Dermis microvascular lymphatic vessel endothelial cell (primary cell): ENCODE measurements around the gene PCP2. TPM values are rescaled to one million over a fixed set of nuclear protein-coding genes. Genes with fewer than 3 reads are reported as not detected.

Experiments
- DNase-seq, 2 donors: peaks; one replicate each; pipeline versions ENCODE4 v3.0.0 to v3.0.0-alpha.2; 2010; ENCODE audit warnings: low read depth in 2 of 2
- total RNA-seq: library from RNA; depleted of rRNA; stranded (reverse); fragments of >200 nt; gene quantifications from 2 replicates; pipeline ENCODE4 v1.2.1, GENCODE V29; 2014

Gene PCP2
- total RNA-seq, result not detected in 2 replicates

DNA sequence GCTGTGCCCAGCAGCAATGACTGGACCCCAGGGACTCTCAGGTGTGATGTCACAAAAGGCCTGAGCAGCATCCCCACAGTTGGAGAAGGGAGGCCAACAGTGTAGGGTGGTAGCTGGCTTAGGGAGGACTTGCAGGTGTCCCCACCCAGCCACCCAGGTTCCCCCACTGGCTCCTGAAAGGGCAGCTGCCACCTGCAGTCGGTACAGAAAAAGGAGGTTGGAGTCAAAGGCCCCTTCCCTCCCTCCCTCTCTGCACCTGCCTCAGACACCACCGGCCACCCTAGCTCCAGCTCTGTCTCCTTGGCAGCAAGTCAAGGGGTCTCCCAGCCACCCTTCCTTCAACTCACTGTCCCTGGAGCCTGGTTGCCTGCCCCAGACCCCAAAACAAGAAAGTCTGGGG is at the start of gene PCP2:
PCP2 (minus strand) TSS at position 22 of the 400 bp plus-strand sequence. CDS start 262 bp downstream, outside the sequence.
- no peak for DNase-seq

DNA sequence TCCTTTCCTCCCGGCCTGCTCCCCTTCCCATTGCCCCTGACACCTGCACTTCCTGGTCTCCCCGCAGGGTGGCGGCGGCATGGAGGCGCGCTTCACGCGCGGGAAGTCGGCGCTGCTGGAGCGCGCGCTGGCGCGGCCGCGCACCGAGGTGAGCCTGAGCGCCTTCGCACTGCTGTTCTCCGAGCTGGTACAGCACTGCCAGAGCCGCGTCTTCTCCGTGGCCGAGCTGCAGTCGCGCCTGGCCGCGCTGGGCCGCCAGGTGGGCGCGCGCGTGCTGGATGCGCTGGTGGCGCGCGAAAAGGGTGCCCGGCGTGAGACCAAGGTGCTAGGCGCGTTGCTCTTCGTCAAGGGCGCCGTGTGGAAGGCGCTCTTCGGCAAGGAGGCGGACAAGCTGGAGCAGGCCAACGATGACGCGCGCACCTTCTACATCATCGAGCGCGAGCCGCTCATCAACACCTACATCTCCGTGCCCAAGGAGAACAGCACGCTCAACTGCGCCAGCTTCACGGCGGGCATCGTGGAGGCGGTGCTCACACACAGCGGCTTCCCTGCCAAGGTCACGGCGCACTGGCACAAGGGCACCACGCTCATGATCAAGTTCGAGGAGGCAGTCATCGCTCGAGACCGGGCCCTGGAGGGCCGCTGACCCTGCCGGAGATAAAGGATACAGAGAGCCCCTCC is 48.8 kb upstream of the PCP2 start:
- no peak for DNase-seq

DNA sequence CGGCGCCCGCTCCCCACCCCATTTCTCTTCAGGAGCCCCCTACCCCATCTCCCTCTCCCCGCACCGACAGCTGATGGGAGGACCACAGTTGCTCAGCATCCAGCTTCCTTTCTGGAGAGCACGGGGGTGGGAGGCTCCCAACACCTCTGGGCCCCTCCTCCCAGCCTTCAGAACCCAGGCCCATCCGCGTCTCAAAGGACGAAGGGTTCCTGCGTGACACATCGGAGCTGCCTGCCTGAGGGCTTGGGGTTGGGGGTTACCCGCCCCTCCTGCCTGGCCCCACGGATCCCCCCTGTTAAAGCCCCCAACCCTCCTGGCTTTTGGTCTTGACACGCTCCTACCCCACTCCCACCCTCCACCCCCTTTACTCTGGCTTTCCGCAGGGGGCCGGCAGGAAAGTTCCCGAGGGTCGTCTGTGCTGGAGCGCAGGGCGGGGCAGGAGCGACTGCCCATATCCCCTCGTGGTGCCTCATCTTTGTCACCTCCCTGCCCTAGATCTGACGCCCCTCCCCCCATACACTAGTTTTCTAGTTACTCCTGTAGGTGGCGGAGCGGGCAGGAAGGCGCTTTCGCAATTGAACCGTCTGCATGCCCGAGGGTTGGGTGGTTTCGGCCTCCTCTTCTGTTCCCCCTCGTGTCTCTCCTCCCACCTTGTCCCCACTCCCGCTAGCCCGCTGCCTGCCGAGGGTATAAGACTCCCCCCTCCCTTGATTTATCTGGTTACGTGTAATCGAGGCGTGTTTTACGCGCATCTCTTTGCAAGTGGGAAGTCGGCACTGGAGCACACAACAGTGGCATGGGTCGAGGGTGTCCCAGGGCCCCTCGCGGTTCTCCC is 48.0 kb upstream of the PCP2 start:
- peak; percentile 45 to 75 for DNase-seq

DNA sequence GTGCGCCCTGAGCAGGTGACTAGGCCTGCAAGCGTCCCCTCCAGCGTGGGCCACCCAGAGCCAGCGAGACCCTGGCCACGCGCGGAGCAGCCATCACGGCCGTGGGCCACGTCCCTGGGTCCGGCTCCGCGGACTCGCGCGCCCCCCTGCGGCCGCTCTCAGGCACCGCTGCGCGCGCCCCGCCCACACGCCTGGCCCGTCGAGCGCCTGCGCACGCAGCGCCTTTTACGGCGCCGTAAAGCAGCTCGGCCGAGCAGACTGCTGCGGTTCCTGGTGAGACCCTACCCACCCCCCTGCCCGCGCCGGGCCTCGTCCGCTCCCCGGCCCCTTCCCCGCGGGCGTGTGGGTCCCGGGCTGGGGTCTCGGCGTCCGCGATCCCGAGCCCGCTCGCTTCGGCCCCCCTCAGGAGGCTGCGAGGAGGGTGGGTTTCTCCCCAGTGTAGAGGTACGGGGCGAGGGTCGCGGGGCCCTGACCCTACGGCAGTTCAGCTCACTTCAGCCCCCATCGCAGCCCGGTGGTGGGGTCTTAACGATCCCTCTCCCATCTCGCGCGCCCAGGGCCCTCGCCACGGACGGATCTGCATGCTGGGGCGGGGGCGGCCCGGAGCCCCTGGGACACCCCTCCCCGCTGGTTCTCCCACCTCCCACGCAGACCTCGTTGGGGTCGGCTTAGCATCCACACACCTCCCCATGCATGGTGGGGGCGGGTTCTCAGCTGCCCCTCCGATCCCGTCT is 47.3 kb upstream of the PCP2 start, which contains the start of gene TRAPPC5:
TRAPPC5 (plus strand) TSS at position 228 of the 734 bp plus-strand sequence. CDS start 1,421 bp downstream, outside the sequence.
- peak; percentile 62 to 86 for DNase-seq

DNA sequence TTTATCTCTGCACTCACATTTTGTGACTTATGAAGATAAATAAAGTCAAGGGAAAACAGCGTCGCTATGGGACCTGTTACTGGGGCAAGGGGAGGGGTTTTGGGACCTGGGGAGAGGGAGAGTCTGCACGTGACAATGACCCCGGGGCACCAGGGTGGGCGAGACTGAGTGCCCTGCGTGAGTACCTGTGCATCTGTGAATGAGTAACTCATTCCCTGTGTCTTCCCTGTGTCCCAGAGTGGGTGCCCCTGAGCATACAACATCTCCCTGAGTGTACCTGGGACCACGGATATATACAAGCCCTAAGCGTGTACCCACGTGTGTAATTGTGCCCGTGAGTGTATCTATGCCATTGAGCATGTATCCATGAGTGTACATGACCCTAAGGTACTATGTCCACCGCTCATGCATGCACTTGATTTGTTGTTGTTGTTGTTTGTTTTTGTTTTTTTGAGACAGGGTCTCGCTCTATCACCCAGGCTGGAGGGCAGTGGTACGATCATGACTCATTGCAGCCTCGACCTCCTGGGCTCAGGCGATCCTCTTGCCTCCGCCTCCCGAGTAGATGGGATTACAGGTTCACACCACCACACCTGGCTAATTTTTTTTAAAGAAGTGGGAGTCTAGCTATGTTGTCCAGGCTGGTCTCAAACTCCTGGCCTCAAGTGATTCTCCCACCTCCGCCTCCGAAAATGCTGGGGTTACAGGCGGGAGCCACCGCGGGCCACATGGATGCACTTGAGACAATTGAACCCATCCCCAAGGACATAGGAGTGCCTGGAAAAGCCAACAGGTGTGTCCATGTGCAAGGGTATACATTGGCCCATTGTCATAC is 46.5 kb upstream of the PCP2 start:
- no peak for DNase-seq

DNA sequence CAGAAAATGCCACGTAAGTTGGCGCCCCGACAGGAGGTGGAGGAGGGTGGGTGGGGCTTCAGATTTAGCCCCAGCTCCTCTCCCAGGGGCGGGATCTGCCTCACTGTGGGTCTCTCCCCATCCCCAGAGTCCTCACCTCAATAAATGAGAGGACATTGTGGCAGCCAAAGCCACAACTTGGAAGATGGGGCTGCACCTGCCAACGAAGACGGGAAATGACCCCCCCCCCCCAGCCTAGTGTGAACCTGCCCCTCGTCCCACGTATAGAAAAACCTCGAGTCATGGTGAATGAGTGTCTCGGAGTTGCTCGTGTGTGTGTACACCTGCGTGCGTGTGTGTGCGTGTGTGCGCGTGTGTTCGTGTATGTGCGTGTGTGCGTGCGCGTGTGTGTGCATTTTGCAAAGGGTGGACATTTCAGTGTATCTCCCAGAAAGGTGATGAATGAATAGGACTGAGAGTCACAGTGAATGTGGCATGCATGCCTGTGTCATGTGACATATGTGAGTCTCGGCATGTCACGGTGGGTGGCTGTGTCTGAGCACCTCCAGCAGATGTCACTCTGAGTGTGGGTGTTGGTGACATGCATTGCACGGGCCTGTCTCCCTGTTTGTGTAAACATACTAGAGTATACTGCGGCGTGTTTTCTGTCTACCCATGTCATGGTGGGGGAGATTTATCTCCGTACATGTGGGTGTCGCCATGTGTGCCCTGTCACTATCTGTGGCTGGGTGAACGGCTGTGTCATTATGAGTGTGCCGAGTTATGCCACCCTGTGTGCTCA is 45.6 kb upstream of the PCP2 start:
- DNase-seq, result peak; percentile 14 to 32

DNA sequence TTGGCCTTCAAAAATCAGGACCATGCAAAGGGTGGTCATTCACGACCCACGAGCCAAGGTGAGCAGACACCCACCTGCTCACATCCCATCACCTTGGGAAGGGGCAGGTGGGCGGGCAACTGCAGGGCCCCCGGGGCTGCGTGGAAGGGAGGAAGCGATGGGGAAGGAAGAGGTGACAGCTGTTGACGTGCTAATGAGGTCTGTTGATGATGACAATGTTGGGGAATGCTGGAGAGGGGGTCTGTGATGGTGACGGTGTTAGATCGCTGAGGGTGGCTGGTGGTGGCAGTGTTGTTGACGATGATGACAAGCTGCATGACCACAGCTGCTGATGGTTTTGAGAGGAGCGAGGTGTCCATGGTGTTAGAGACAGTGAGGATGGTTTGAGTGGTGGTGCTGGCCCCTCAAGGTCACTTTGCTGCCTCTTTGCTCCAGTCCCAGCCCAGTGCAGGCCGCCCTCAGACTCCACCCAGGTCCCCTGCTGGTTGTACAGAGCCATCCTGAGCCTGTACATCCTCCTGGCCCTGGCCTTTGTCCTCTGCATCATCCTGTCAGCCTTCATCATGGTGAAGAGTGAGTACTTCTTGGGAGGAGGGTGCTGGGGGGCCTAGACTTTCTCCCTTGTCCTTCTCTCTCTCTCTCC is 44.3 kb upstream of the PCP2 start:
- DNase-seq, result no peak

DNA sequence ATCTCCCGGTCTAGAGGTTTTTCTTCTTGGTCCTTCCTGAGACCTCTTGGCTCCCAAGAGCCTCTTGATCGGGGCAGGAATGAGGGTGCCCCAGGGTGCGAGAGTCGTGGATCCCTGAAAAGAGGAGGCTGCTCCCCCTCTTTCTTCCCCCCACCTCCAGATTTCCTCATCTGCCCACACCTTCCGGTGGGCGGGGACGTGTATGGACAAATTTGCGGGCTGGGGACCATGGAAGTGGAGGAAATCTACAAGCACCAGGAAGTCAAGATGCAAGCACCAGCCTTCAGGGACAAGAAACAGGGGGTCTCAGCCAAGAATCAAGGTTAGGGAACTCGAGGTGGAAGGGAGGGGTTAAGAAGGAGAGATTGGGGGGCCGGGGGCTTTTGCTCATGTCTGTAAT is 43.3 kb upstream of the PCP2 start, which contains the start of gene MCEMP1:
MCEMP1 (plus strand) TSS at position 237 of the 400 bp plus-strand sequence; CDS start at position 268, 31 bp downstream.
- no peak for DNase-seq

DNA sequence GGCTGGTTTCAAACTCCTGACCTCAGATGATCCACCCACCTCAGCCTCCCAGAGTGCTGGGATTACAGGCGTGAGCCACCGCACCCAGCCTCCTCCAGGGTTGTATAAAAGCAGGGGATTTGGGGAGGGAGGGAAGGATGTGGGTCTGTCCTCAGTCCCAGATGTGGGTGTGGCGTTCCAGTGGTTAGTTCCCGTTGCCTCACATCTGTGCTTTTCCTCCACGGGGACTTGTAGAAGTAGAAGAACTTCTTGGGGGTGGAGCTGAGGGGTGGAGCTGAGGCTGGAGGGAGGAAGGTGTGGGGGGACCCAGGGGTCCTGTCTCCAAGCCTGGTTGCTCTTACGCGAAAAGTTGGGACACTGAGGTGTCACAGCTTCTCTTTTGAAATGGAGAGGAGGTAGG is 42.9 kb upstream of the PCP2 start:
- DNase-seq, result no peak

DNA sequence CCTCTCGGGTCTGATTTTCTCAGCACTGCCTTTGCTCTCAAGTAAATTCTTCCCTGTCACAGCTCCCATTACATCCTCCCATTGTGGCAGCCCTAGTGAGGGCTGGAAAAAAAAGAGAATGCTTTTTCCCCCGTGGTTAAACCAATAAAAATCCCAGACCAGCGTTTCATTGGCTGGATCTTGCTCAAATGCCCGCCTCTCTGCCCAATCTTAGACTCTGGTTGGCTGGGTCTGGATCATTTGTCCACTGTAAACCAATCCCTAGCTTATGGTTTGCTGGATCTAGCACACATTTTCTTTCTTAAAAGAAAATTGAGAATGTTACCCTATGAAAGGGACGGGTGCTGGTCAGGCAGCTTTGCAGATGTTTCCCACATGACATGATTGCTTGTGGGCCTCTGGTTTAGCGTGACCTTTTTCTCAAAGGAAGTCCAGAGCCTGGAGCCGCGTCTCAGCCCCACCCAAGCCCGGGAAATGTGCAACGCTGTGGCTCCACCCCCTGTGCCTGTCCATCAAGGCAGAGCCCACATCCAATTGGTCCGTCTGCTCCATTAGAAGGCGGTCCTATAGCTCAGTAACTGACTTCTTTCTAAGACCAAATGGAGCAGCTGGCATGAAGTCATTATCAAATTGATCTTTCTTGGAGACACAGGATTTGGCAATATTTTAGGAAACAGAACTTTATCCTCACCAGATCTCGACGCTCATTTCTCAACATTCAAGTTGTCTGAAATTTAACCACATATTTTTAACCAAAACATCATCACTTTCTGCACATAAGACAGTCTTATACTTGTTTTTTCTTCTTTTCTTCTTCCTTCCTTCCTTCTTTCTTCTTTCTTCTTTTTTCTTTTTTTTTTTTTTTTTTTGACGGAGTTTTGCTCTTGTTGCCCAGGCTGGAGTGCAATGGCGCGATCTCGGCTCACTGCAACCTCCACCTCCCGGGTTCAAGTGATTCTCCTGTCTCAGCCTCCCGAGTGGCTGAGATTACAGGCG is 40.8 kb upstream of the PCP2 start:
- DNase-seq, result peak in 1 of 2 donors; percentile 37

DNA sequence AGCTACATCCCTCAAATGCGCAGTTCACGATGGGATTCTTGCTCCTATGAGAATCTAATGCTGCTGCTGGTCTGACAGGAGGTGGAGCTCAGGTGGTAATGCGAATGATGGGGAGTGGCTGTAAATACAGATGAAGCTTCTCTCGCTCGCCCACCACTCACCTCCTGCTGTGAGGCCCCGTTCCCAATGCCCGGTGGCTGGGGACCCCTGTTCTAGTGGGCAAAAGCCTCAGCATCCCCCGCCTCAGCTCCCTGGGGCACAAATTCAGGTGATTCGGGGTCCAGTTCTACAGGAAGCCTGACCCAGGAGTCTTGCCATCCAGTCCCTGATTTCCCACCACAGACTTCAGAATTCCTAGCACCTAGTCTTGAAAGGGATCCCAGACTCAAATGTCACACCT is 39.0 kb upstream of the PCP2 start:
- DNase-seq, result no peak

DNA sequence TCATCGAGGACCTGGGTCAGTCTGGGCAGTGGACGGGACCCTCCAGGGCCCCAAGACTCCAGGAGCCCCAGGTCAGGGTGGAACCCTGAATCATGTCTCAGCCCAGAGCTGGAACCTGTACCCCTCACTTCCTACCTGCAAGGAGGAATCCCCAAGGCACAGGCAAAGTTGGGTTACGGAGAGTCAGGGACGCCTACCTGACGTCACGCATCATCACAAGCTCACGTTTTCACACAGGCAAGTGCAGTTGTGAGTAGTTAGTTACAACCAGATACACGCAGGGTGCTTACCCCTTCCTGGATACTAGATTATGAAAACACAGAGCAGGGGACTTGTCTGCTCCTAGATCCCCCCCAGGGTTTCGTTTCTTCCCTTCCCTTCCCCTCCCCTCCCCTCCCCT is 37.3 kb upstream of the PCP2 start:
- no peak for DNase-seq

DNA sequence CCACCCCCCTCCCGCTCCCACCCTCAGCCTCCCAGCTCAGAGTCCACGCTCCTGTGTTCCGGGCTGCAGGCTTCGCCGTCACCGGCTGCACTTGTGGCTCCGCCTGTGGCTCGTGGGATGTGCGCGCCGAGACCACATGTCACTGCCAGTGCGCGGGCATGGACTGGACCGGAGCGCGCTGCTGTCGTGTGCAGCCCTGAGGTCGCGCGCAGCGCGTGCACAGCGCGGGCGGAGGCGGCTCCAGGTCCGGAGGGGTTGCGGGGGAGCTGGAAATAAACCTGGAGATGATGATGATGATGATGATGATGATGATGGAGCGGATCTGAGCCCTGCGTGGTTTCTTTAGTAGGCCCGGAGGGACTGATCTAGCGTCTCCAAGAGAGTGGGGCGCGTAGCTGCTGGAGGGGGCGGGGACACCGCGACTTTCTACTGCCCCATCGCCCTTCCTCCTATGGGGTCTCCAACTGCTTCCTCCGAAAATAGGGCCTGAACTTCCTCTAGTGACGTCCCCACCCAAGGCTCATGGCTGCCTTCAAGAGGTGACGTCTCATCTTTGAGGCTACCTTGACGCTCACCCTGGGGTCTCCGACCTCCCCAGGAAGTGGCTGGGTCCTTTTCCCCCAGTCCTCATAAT is 36.7 kb upstream of the PCP2 start:
- no peak for DNase-seq

DNA sequence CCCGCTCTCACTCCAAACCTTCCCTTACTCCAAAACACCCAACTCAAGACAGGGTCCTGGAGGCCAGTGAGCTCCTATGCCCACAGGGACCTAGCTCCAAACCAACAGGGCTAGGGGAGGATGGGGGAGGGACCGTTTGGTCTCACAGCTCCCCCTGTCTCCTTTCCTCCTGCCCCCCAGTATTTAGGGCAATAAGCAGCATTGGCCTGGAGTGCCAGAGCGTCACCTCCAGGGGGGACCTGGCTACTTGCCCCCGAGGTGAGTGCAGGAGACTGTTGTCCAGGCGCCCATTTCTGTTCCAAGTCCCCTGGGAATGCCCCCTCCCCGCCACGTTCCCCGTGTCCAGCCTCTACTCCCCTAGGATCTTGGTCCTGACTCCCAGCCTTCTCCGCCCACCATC is 36.1 kb upstream of the PCP2 start:
- no peak for DNase-seq

DNA sequence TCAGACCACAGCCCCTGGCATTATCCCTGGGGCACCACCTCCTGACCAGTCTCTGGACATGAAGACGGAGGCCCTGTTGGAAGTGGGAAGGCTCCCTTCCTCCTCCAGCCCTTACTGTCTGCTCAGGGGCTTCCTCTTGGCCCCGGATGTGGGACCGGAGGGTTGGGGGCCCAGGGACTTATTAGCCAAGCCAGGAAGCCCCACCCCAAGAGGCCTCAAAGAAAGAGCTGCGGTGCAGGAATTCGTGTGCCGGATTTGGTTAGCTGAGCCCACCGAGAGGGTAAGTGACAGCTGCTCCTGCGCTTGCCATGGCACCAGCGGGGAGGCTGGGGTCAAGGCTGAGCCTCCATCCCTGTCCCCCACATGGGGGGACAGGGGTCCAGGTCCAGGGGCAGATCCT is 35.3 kb upstream of the PCP2 start, which contains the start of gene RETN:
RETN (plus strand) TSS at position 208 of the 400 bp plus-strand sequence. CDS start 278 bp downstream, outside the sequence.
- no peak for DNase-seq

DNA sequence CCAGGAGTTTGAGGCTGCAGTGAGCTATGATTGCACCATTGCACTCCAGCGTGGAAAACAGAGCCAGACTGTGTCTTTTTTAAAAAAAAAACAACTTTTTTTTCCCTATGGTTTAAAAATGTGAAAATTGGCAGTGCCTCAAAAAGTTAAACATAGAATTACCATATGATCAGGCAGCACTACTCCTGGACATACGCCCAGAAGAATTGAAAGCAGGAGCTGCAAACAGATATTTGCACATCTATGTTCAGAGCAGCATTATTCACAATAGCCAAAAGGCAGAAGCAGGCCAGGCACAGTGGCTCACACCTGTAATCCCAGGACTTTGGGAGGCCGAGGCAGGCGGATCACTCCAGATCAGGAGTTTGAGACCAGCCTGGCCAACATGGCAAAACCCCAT is 31.6 kb upstream of the PCP2 start:
- no peak for DNase-seq

DNA sequence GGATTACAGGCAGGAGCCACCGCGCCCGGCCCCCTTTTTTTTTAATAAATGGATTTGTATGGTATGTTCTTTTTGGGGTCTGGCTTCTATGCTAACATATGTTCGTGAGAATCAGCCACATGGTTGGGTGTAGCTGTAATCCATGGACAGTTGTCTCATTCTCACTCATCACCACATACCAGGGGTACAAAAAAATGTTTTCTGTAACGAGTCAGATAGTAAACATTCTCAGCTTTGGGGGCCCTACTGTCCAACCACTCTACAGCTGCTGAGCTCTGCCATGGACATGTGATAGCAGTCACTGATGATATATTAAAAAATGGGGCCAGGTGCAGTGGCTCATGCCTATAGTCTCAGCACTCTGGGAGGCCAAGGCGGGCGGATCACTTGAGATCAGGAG is 30.2 kb upstream of the PCP2 start:
- DNase-seq, result no peak

DNA sequence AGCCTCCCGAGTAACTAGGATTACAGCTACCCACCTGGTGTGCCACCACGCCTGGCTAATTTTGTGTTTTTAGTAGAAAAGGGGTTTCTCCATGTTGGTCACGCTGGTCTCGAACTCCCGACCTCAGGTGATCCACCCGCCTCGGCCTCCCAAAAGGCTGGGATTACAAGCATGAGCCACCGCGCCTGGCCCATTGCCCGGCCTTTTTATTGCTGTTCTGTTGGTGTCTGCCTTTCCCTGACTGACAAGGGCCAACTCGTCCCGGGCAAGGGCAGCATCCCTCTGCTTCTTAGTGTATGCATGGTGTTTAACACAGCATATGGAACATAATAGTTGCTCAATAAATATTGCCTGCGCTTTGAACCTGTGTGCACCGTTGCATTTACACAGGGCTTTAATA is 29.1 kb upstream of the PCP2 start:
- no peak for DNase-seq
